Measurements from ENCODE around the gene SVIL. TPM values are rescaled to one million over a fixed set of nuclear protein-coding genes. Genes with fewer than 3 reads are reported as not detected.

SVIL gene
- polyA plus RNA-seq, 1 donor from 2014 or later, result 7.3 TPM

DNA sequence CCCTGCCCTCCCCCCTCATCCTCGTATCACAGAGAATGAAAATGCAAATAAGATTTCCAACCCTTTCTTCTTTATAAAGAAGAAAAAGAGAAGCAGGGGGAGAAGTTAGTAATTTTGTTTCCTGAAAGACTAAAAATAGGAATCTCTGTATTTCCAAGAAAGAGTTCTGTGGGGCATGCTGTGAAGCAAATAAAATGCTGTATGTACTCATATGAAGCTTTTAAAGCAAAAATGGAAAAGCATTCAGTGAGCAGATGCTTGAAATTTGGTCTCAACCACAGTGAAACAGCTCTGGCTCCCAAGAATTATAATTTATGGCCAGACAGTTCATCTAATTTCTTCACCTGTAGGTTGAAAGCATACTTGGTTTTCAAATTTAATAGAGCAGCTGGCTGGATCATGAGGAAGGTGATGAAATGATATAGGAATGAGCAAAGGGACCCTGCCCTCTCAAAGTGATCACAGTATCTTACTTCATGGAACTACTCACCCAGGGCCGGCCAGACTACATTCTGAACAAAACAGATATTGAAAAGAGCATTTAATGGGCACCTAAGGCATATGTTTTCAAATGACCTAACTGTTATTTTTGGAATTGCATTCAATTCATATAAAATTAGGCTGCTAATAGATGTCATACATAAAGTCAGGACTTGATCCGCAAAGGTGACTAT lies 31.4 kb downstream of the SVIL start (continued):
- TF ChIP-seq RAD21 (conservative IDR thresholded peaks at IDR 0.05) (no peak), SMC3 (conservative IDR thresholded peaks at IDR 0.05; ENCODE audit: poor library complexity) (no peak), EP300 (conservative IDR thresholded peaks at IDR 0.05; ENCODE audit: poor library complexity, severe bottlenecking) (no peak), TAF1 (IDR thresholded peaks at IDR 0.05; ENCODE audit: low read depth) (no peak), POLR2AphosphoS5 (IDR thresholded peaks at IDR 0.05) (no peak)

DNA sequence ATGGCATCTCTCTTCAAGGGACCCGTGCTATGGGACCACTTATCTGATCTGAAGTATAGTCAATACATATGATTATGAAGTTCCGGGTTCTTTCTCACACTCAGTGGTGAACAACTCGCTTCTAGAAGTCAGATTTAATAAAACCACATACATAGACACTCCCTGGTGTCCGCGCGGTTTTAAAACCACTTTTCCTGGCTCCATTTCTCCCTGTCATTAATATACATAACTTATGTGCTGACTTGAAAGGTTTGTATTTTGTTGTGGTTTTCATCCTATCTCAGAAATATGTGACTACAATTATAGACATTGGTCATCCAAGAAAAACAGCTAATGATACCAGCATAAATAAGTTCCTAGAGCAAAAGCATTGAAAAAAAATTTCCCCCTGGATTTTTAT lies 34.0 kb downstream of the SVIL start:
- TF ChIP-seq MXI1 (conservative IDR thresholded peaks at IDR 0.05; ENCODE audit: poor library complexity, severe bottlenecking) (no peak), EP300 (conservative IDR thresholded peaks at IDR 0.05; ENCODE audit: poor library complexity, severe bottlenecking) (no peak), TAF1 (IDR thresholded peaks at IDR 0.05; ENCODE audit: low read depth) (no peak), EZH2 (IDR thresholded peaks at IDR 0.05; ENCODE audit: borderline replicate concordance, insufficient read depth, low read length, poor library complexity, severe bottlenecking) (no peak), POLR2AphosphoS5 (IDR thresholded peaks at IDR 0.05) (no peak), RAD21 (conservative IDR thresholded peaks at IDR 0.05) (no peak), SMC3 (conservative IDR thresholded peaks at IDR 0.05; ENCODE audit: poor library complexity) (no peak)
- TF ChIP-seq, protein P1, sequence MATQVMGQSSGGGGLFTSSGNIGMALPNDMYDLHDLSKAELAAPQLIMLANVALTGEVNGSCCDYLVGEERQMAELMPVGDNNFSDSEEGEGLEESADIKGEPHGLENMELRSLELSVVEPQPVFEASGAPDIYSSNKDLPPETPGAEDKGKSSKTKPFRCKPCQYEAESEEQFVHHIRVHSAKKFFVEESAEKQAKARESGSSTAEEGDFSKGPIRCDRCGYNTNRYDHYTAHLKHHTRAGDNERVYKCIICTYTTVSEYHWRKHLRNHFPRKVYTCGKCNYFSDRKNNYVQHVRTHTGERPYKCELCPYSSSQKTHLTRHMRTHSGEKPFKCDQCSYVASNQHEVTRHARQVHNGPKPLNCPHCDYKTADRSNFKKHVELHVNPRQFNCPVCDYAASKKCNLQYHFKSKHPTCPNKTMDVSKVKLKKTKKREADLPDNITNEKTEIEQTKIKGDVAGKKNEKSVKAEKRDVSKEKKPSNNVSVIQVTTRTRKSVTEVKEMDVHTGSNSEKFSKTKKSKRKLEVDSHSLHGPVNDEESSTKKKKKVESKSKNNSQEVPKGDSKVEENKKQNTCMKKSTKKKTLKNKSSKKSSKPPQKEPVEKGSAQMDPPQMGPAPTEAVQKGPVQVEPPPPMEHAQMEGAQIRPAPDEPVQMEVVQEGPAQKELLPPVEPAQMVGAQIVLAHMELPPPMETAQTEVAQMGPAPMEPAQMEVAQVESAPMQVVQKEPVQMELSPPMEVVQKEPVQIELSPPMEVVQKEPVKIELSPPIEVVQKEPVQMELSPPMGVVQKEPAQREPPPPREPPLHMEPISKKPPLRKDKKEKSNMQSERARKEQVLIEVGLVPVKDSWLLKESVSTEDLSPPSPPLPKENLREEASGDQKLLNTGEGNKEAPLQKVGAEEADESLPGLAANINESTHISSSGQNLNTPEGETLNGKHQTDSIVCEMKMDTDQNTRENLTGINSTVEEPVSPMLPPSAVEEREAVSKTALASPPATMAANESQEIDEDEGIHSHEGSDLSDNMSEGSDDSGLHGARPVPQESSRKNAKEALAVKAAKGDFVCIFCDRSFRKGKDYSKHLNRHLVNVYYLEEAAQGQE (IDR thresholded peaks at IDR 0.05; ENCODE audit: borderline replicate concordance), result no peak
- TF ChIP-seq, protein P2, sequence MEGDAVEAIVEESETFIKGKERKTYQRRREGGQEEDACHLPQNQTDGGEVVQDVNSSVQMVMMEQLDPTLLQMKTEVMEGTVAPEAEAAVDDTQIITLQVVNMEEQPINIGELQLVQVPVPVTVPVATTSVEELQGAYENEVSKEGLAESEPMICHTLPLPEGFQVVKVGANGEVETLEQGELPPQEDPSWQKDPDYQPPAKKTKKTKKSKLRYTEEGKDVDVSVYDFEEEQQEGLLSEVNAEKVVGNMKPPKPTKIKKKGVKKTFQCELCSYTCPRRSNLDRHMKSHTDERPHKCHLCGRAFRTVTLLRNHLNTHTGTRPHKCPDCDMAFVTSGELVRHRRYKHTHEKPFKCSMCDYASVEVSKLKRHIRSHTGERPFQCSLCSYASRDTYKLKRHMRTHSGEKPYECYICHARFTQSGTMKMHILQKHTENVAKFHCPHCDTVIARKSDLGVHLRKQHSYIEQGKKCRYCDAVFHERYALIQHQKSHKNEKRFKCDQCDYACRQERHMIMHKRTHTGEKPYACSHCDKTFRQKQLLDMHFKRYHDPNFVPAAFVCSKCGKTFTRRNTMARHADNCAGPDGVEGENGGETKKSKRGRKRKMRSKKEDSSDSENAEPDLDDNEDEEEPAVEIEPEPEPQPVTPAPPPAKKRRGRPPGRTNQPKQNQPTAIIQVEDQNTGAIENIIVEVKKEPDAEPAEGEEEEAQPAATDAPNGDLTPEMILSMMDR (IDR thresholded peaks at IDR 0.05; ENCODE audit: poor library complexity, severe bottlenecking), result no peak
- no peak overlapping the region for H3K4me2 ChIP-seq (ENCODE audit: low read length)
- no peaks in the 10 kb centered on the region for H3K36me3 ChIP-seq (ENCODE audit: insufficient read depth, low read length)
- no peak overlapping the region for H3K4me3 ChIP-seq (ENCODE audit: low read length)
- no peaks in the 10 kb centered on the region for H3F3A ChIP-seq (ENCODE audit: insufficient read depth, low read length, poor library complexity, severe bottlenecking)
- H4K20me1 ChIP-seq (ENCODE audit: insufficient read depth), result no peaks in the 10 kb centered on the region
- H3K9ac ChIP-seq (ENCODE audit: low read length), result no peak overlapping the region
- H2AFZ ChIP-seq (ENCODE audit: low read depth, low read length), result no peak overlapping the region
- no peak overlapping the region for H3K27ac ChIP-seq (ENCODE audit: low read length)
- no peaks in the 10 kb centered on the region for H3K9me2 ChIP-seq (ENCODE audit: insufficient read depth, low read length)
- H3K79me2 ChIP-seq (replicated peaks; ENCODE audit: insufficient read depth, low read length), result no peaks in the 10 kb centered on the region
- no peaks in the 10 kb centered on the region for H3K9me3 ChIP-seq (ENCODE audit: low read length)
- H3K27me3 ChIP-seq (ENCODE audit: insufficient read depth, low read depth, low read length), result no peaks in the 10 kb centered on the region

DNA sequence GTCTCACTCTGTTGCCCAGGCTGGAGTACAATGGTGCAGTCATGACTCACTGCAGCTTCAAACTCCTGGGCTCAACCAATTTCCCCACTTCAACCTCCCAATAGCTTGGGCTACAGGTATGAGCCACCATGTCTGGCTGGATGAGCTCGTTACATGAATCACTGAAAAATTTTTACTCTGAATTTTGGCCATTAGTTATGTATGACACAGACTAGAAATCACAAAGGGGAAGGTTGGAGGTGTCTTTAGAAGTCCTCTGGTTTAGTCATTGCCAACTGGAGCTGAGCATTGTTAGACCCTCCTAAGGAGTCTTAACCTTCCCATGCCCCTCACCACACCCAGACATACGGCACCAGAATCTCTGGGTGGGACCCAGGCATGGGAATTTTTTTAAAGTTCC lies 34.7 kb downstream of the SVIL start:
- Histone ChIP-seq H3K9ac (ENCODE audit: low read length) (no peak overlapping the region), H2AFZ (ENCODE audit: low read depth, low read length) (no peak overlapping the region), H3K9me2 (ENCODE audit: insufficient read depth, low read length) (no peaks in the 10 kb centered on the region), H4K20me1 (ENCODE audit: insufficient read depth) (no peaks in the 10 kb centered on the region), H3K79me2 (replicated peaks; ENCODE audit: insufficient read depth, low read length) (no peaks in the 10 kb centered on the region), H3K27ac (ENCODE audit: low read length) (no peak overlapping the region), H3K4me2 (ENCODE audit: low read length) (no peak overlapping the region), H3K36me3 (ENCODE audit: insufficient read depth, low read length) (no peaks in the 10 kb centered on the region), H3K4me3 (ENCODE audit: low read length) (no peak overlapping the region), H3K9me3 (ENCODE audit: low read length) (no peaks in the 10 kb centered on the region), H3F3A (ENCODE audit: insufficient read depth, low read length, poor library complexity, severe bottlenecking) (no peaks in the 10 kb centered on the region), H3K27me3 (ENCODE audit: insufficient read depth, low read depth, low read length) (no peaks in the 10 kb centered on the region)
- TF ChIP-seq SMC3 (conservative IDR thresholded peaks at IDR 0.05; ENCODE audit: poor library complexity) (no peak), TAF1 (IDR thresholded peaks at IDR 0.05; ENCODE audit: low read depth) (no peak), EP300 (conservative IDR thresholded peaks at IDR 0.05; ENCODE audit: poor library complexity, severe bottlenecking) (no peak), MXI1 (conservative IDR thresholded peaks at IDR 0.05; ENCODE audit: poor library complexity, severe bottlenecking) (no peak), RAD21 (conservative IDR thresholded peaks at IDR 0.05) (no peak), POLR2AphosphoS5 (IDR thresholded peaks at IDR 0.05) (no peak), EZH2 (IDR thresholded peaks at IDR 0.05; ENCODE audit: borderline replicate concordance, insufficient read depth, low read length, poor library complexity, severe bottlenecking) (no peak)
- TF ChIP-seq, protein P2 (IDR thresholded peaks at IDR 0.05; ENCODE audit: poor library complexity, severe bottlenecking), result no peak
- TF ChIP-seq, protein P1 (IDR thresholded peaks at IDR 0.05; ENCODE audit: borderline replicate concordance), result no peak
